A549 (cell line): ENCODE results near the gene STAT5A.

Experiments
- EP300 ChIP-seq, 2 experiments: fragments of >200 bp; sonication (Bioruptor Twin); formaldehyde crosslinking; IDR thresholded peaks; 2 replicates in 1 of 2; 3 replicates in 1 of 2; pipeline ENCODE4 v1.6.1; 2016 to 2017
- HOXB13 ChIP-seq: fragments of 250-450 bp; sonication (Bioruptor Pico); IDR thresholded peaks from 2 replicates; pipeline ENCODE4 v1.5.0; 2020; ENCODE audit warnings: low read depth, mild to moderate bottlenecking, moderate library complexity
- JUN ChIP-seq, 2 experiments: fragments of >200 bp; sonication (Bioruptor Twin); formaldehyde crosslinking; IDR thresholded peaks; 2 replicates in 1 of 2; 3 replicates in 1 of 2; pipeline ENCODE4 v1.6.1; 2016 to 2017
- MYC ChIP-seq: IDR thresholded peaks from 2 replicates; pipeline ENCODE4 v1.6.1; 2012; ENCODE audit warnings: mild to moderate bottlenecking, inconsistent platforms, low read length, improper control_type of control experiment, borderline replicate concordance
- POLR2A ChIP-seq: IDR thresholded peaks from 2 replicates; pipeline ENCODE4 v1.6.1; 2012; ENCODE audit warnings: mild to moderate bottlenecking, low read length
- RNF2 ChIP-seq: fragments of 200-600 bp; sonication (generic); IDR thresholded peaks from 2 replicates; pipeline ENCODE4 v1.6.1; 2016; ENCODE audit warnings: low read depth, mild to moderate bottlenecking, antibody characterized with exemption, moderate library complexity, borderline replicate concordance
- TP53 ChIP-seq: fragments of 250-450 bp; sonication (Bioruptor Pico); IDR thresholded peaks from 2 replicates; pipeline ENCODE4 v1.5.0; 2021; ENCODE audit warnings: mild to moderate bottlenecking, moderate library complexity
- TF ChIP-seq, protein P1 (sequence below): fragments of >200 bp; sonication (Bioruptor Twin); formaldehyde crosslinking; IDR thresholded peaks from 3 replicates; pipeline ENCODE4 v1.5.1; 2016
- TF ChIP-seq, protein P2 (sequence below): fragments of 250-450 bp; sonication (Bioruptor Pico); IDR thresholded peaks from 2 replicates; pipeline ENCODE4 v1.5.0; 2021; ENCODE audit warnings: mild to moderate bottlenecking, moderate library complexity, borderline replicate concordance
- TF ChIP-seq, protein P3 (sequence below): fragments of 200-600 bp; sonication (generic); IDR thresholded peaks from 2 replicates; pipeline ENCODE4 v1.6.1; 2016; ENCODE audit warnings: antibody characterized with exemption, mild to moderate bottlenecking, moderate library complexity
- TF ChIP-seq, protein P4 (sequence below): fragments of >200 bp; sonication (Bioruptor Twin); formaldehyde crosslinking; IDR thresholded peaks from 3 replicates; pipeline ENCODE4 v1.6.1; 2016

DNA sequence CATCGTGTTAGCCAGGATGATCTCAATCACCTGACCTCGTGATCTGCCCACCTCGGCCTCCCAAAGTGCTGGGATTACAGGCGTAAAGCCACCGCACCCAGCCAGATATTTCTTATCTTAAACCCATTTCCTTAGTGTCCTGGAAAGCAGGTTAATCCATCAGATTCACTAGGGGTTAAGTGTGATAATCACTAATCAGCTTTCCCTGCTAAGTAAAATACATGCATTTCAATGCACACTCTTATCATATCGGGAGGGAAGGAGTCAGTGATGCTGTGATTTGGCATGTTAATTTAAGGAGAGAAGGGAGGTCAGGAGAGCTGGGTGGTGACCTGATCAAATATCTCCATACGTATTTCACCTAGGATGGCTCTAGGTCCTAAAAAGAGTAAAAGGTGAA is 70.8 kb downstream of the STAT5A start:
- TF ChIP-seq, protein P1, sequence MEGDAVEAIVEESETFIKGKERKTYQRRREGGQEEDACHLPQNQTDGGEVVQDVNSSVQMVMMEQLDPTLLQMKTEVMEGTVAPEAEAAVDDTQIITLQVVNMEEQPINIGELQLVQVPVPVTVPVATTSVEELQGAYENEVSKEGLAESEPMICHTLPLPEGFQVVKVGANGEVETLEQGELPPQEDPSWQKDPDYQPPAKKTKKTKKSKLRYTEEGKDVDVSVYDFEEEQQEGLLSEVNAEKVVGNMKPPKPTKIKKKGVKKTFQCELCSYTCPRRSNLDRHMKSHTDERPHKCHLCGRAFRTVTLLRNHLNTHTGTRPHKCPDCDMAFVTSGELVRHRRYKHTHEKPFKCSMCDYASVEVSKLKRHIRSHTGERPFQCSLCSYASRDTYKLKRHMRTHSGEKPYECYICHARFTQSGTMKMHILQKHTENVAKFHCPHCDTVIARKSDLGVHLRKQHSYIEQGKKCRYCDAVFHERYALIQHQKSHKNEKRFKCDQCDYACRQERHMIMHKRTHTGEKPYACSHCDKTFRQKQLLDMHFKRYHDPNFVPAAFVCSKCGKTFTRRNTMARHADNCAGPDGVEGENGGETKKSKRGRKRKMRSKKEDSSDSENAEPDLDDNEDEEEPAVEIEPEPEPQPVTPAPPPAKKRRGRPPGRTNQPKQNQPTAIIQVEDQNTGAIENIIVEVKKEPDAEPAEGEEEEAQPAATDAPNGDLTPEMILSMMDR, result no peak
- TF ChIP-seq JUN (IDR thresholded peaks at IDR 0.05), result no peak
- TF ChIP-seq, protein P2, sequence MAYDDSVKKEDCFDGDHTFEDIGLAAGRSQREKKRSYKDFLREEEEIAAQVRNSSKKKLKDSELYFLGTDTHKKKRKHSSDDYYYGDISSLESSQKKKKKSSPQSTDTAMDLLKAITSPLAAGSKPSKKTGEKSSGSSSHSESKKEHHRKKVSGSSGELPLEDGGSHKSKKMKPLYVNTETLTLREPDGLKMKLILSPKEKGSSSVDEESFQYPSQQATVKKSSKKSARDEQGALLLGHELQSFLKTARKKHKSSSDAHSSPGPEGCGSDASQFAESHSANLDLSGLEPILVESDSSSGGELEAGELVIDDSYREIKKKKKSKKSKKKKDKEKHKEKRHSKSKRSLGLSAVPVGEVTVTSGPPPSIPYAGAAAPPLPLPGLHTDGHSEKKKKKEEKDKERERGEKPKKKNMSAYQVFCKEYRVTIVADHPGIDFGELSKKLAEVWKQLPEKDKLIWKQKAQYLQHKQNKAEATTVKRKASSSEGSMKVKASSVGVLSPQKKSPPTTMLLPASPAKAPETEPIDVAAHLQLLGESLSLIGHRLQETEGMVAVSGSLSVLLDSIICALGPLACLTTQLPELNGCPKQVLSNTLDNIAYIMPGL, result no peak
- no peak for TF ChIP-seq POLR2A
- TF ChIP-seq, protein P3, sequence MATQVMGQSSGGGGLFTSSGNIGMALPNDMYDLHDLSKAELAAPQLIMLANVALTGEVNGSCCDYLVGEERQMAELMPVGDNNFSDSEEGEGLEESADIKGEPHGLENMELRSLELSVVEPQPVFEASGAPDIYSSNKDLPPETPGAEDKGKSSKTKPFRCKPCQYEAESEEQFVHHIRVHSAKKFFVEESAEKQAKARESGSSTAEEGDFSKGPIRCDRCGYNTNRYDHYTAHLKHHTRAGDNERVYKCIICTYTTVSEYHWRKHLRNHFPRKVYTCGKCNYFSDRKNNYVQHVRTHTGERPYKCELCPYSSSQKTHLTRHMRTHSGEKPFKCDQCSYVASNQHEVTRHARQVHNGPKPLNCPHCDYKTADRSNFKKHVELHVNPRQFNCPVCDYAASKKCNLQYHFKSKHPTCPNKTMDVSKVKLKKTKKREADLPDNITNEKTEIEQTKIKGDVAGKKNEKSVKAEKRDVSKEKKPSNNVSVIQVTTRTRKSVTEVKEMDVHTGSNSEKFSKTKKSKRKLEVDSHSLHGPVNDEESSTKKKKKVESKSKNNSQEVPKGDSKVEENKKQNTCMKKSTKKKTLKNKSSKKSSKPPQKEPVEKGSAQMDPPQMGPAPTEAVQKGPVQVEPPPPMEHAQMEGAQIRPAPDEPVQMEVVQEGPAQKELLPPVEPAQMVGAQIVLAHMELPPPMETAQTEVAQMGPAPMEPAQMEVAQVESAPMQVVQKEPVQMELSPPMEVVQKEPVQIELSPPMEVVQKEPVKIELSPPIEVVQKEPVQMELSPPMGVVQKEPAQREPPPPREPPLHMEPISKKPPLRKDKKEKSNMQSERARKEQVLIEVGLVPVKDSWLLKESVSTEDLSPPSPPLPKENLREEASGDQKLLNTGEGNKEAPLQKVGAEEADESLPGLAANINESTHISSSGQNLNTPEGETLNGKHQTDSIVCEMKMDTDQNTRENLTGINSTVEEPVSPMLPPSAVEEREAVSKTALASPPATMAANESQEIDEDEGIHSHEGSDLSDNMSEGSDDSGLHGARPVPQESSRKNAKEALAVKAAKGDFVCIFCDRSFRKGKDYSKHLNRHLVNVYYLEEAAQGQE, result no peak
- TF ChIP-seq EP300 (IDR thresholded peaks at IDR 0.05), result no peak
- no peak for TF ChIP-seq RNF2
- no peak for TF ChIP-seq HOXB13
- TF ChIP-seq, protein P4, sequence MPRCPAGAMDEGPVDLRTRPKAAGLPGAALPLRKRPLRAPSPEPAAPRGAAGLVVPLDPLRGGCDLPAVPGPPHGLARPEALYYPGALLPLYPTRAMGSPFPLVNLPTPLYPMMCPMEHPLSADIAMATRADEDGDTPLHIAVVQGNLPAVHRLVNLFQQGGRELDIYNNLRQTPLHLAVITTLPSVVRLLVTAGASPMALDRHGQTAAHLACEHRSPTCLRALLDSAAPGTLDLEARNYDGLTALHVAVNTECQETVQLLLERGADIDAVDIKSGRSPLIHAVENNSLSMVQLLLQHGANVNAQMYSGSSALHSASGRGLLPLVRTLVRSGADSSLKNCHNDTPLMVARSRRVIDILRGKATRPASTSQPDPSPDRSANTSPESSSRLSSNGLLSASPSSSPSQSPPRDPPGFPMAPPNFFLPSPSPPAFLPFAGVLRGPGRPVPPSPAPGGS, result no peak
- no peak for TF ChIP-seq MYC
- TF ChIP-seq TP53 (CRISPR knock-in tag), result no peak
